ENCODE data around the gene SFMBT2.

- TF ChIP-seq CTCF (IDR thresholded peaks at IDR 0.05) = no peak
- no peak for TF ChIP-seq JUN (CRISPR knock-in tag; IDR thresholded peaks at IDR 0.05)
- no peak for TF ChIP-seq USF2 (CRISPR knock-in tag; IDR thresholded peaks at IDR 0.05)
- no peak for TF ChIP-seq MLX (CRISPR knock-in tag; IDR thresholded peaks at IDR 0.05)
- no peak for TF ChIP-seq ATF3 (CRISPR knock-in tag; conservative IDR thresholded peaks at IDR 0.05)
These were observed 217.5 kb downstream of the SFMBT2 start for GRCh38 chr10:7193369-7193768.
